Measurements from ENCODE around the gene PTGDR2.

GRCh38 chr11:60902625-60903024, 46.9 kb upstream of the PTGDR2 start:
- TF ChIP-seq GATA2 (IDR thresholded peaks at IDR 0.05; ENCODE audit: low read depth, low read length) (no peak), GATA3 (IDR thresholded peaks at IDR 0.05; ENCODE audit: low read depth, low read length) (no peak)
